RWPE1 (cell line): ENCODE results near the gene MS4A1.
"Not testable (repeated sequence)": the region's sequence is repeated elsewhere in the genome, so short reads cannot be mapped to it uniquely, and the experiment has no call there.

Experiments used
- CTCF ChIA-PET: fragments of 350-600 bp; sonication (Branson Sonifier 250); formaldehyde crosslinking; extraction: SDS; loops from one replicate; lab custom pipeline; 2021; lab: Yijun Ruan, JAX
- POLR2A ChIA-PET: fragments of 400-600 bp; formaldehyde crosslinking; extraction: SDS; loops from one replicate; lab custom pipeline; 2020; ENCODE audit warnings: antibody characterized with exemption; ENCODE audit not compliant: low non-redundant PET; lab: Yijun Ruan, JAX
- DNase-seq: peaks from one replicate; pipeline ENCODE4 v3.0.0; 2012; ENCODE audit warnings: low spot score
- H3K27ac ChIP-seq: fragments of 450-650 bp; 2 replicates; pipeline ENCODE4 v1.5.1; 2017
- CTCF ChIP-seq: fragments of 450-650 bp; conservative IDR thresholded peaks from 2 replicates; pipeline ENCODE4 v1.5.1; 2017; ENCODE audit warnings: low read depth, mild to moderate bottlenecking

Gene MS4A1

DNA sequence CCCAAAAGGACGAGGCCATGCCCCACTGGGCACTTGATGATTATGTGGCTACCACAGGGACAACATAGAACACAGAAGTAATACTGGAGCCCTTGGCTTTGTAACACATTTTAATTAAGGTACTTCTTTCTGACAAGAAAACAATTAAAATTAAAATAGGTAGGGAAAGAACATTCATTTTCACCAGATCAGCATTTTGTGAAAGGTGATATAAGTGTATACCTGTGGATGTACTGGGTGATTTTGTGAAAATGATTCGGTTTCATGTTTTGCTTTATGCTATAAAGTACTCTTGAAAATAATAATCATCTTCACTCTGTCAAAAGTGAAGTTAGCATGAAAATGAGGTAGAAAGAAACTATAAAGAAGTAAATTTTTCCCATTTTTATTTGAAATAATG is 37.8 kb downstream of the MS4A1 start:
- TF ChIP-seq CTCF: no peak

GRCh38 chr11:60498399-60498798 is 42.8 kb downstream of the MS4A1 start:
- no peak for TF ChIP-seq CTCF
- ChIA-PET POLR2A (no interaction called here), CTCF (no interaction called here)
- no peak for DNase-seq
- no peak overlapping the region for H3K27ac ChIP-seq

More for the DNA sequence above, 37.8 kb downstream of the MS4A1 start:
- H3K27ac ChIP-seq: no peak overlapping the region
- POLR2A ChIA-PET: no interaction called here
- DNase-seq: no peak
- CTCF ChIA-PET: interaction anchor here (0.6 to 1.2 kb wide), 3 partner anchors 12 to 50 kb away, joined by 3 to 7 read pairs (median 3); no protein-coding TSS in a partner anchor

- CTCF ChIA-PET: no interaction called here
- TF ChIP-seq CTCF: no peak
- no peak overlapping the region for H3K27ac ChIP-seq
- POLR2A ChIA-PET: no interaction called here
- DNase-seq: no peak
These were observed 43.2 kb downstream of the MS4A1 start for GRCh38 chr11:60498853-60499252.

DNA sequence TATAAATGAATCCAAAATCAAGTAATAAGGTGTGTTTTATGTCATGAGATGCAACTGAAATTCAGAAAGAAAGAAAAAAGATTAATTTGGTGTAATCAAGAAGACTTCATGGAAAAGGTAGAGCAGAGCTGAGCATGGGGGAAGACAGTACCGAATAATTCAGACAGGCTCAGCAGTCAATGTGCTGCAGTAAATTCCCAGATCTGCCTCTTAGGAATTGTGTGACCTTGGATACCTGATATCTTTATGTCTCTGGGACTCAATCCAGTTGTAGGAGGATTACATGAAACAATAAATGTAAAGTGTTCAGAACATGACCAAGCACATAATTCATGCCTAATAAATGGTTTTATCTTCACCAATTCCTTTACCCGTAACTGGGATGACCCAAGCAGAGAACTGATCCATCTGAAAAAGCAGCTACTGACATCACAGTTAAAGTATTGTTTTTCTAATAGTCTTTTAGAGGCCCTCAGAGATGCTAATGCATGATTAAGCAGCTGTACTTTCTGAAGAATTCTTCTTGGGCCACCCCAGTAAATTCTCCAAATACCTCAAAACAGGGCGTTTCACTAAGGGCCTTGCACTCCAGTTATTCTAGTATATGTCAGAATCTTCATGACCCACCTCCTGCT is 44.7 kb downstream of the MS4A1 start:
- CTCF ChIA-PET: no interaction called here
- POLR2A ChIA-PET: no interaction called here
- no peak for TF ChIP-seq CTCF
- DNase-seq: no peak
- H3K27ac ChIP-seq: no peak overlapping the region

- POLR2A ChIA-PET: no interaction called here
- TF ChIP-seq CTCF: no peak
- CTCF ChIA-PET: no interaction called here
- H3K27ac ChIP-seq: no peak overlapping the region
- DNase-seq: no peak
These were observed 46.7 kb downstream of the MS4A1 start for GRCh38 chr11:60502221-60502775.

DNA sequence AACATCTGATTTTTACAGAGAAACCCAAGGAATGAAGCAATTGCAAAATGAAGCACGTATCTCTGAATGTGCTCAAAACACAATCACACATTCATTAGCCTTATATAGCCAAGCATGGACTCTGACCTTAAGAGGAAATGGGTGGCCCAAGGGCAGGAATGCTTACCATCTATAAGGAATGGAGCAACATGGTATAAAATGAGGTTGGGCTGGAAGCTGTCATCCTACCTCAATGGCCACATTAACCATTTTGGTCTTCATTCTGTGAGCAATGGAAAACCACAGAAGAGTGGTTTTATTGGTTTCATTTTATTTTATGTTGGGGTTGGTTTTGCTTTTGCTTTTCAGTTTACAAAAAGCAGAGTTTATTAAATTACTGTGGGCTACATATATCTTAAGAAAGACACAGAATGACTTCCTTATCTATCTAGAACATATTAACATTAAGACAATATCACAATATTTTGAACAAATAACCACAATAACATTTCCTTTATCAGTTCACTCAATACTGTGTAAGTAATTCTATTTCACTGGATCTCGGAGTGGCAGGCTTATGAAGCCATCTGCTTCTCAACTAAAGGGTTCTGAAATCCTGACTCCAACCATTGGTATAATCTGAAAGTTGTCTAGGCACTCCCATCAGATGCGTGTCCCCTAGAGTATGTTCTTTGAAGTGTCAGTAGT is 48.7 kb downstream of the MS4A1 start:
- no peak for TF ChIP-seq CTCF
- no peak overlapping the region for H3K27ac ChIP-seq
- CTCF ChIA-PET: interaction anchor here (0.6 kb wide), 1 partner anchor 237 kb away, joined by 3 read pairs; no protein-coding TSS in a partner anchor
- POLR2A ChIA-PET: no interaction called here
- DNase-seq: no peak

DNA sequence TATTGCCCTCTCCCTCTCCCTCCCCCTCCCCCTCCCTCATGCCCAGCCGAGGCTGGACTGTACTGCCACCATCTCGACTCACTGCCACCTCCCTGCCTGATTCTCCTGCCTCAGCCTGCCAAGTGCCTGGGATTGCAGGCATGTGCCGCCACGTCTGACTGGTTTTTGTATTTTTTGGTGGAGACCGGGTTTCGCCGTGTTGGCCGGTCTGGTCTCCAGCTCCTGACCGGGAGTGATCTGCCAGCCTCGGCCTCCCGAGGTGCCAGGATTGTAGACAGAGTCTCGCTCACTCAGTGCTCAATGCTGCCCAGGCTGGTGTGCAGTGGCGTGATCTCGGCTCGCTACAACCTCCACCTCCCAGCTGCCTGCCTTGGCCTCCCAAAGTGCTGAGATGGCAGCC is 54.0 kb downstream of the MS4A1 start:
- H3K27ac ChIP-seq, POLR2A ChIA-PET, DNase-seq: not testable (repeated sequence)
- CTCF ChIA-PET: interaction anchor here (0.6 kb wide), 1 partner anchor 79 kb away, joined by 3 read pairs; no protein-coding TSS in a partner anchor

- POLR2A ChIA-PET, H3K27ac ChIP-seq, DNase-seq, CTCF ChIA-PET: not testable (repeated sequence)
These were observed 54.6 kb downstream of the MS4A1 start for GRCh38 chr11:60510209-60510608.
